ENCODE measurements around the gene BTNL9. TPM values are rescaled to one million over a fixed set of nuclear protein-coding genes. Genes with fewer than 3 reads are reported as not detected.
"Not testable (repeated sequence)": the region's sequence is repeated elsewhere in the genome, so short reads cannot be mapped to it uniquely, and the experiment has no call there.

Gene BTNL9
- total RNA-seq, 1 donor from 2014 or later = 0.24 TPM

DNA sequence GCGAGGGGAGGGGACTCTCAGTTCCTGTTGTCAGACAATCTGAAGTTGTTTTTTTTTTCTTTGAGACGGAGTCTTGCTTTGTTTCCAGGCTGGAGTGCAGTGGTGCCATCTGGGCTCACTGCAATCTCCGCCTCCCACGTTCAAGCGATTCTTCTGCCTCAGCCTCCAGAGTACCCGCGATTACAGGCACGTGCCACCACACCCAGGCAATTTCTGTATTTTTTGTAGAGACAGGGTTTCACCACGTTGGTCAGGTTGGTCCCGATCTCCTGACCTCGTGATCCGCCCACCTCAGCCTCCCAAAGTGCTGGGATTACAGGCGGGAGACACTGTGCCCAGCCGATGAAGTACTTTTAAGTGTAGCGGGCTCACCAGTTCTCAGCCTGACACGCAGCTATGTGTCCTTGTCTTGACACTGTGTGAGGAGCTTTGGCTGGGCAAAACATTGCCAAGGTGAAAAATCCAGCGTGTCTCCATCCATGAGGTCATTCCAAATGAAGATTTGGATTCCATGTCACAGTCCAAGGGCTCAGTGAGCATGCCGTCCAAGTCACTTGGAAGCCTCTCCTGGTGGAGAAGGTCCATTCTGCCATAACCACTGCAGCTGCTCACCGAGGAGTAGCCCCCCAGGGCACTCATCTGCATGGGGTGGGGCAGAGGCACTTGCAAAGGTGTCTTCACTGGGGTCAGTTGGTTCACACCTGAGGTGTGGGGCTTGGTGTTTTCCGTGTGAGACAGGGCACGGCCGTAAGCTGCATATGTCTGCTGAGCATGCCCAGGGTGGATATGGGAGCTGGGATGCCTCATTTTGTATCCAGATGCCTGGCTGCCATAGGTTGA lies 58.9 kb downstream of the BTNL9 start:
- H3K4me3 Mint-ChIP-seq = peak overlapping the region; percentile 78

DNA sequence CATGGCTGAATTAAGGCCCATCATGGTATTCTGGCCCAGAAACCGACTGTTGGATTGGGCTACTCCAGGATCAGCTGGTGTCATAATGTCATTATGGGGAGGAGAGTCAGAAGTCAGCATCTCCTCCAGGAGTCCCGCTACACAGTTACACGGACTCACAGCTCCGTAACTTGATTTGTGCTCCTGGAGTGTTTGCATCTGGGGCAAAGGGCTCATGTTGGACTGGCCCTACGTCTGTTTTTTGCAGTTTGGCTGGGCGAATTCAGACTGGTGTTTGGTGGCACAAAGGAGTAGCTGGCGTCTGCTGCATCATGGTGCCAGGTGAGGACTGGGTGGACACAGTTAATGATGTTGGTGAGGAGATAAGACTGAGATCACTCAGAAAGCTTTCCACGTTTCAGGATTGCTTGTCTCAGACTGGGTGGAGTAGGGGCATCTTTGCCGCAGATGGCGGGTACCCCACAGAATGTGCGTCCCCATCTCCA lies 59.6 kb downstream of the BTNL9 start:
- H3K9ac ChIP-seq = no peak overlapping the region
- no peak for TF ChIP-seq EZH2phosphoT487 (IDR thresholded peaks at IDR 0.05)
- TF ChIP-seq EZH2 (IDR thresholded peaks at IDR 0.05) = no peak
- TF ChIP-seq, protein P1, sequence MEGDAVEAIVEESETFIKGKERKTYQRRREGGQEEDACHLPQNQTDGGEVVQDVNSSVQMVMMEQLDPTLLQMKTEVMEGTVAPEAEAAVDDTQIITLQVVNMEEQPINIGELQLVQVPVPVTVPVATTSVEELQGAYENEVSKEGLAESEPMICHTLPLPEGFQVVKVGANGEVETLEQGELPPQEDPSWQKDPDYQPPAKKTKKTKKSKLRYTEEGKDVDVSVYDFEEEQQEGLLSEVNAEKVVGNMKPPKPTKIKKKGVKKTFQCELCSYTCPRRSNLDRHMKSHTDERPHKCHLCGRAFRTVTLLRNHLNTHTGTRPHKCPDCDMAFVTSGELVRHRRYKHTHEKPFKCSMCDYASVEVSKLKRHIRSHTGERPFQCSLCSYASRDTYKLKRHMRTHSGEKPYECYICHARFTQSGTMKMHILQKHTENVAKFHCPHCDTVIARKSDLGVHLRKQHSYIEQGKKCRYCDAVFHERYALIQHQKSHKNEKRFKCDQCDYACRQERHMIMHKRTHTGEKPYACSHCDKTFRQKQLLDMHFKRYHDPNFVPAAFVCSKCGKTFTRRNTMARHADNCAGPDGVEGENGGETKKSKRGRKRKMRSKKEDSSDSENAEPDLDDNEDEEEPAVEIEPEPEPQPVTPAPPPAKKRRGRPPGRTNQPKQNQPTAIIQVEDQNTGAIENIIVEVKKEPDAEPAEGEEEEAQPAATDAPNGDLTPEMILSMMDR (IDR thresholded peaks at IDR 0.05) = no peak
- no peaks in the 10 kb centered on the region for H3K36me3 Mint-ChIP-seq
- peaks cover 24% of the 10 kb centered on the region for H3F3A ChIP-seq (ENCODE audit: low read depth)
- DNase-seq (ENCODE audit: low spot score) = no peak
- H3K4me1 Mint-ChIP-seq = peaks cover 13% of the 10 kb centered on the region
- H3K9me3 Mint-ChIP-seq = peaks cover 2% of the 10 kb centered on the region
- H3K9me3 ChIP-seq (ENCODE audit: low read depth) = no peaks in the 10 kb centered on the region
- peaks cover 32% of the 10 kb centered on the region for H3K27me3 Mint-ChIP-seq (ENCODE audit: insufficient read depth, low read depth)
- H4K20me1 ChIP-seq (ENCODE audit: low read depth) = peaks cover 8% of the 10 kb centered on the region
- peaks cover 40% of the 10 kb centered on the region for H3K27me3 ChIP-seq
- H3K4me3 ChIP-seq = no peak overlapping the region
- no peak overlapping the region for H3K27ac Mint-ChIP-seq
- H3K79me2 ChIP-seq (ENCODE audit: low read depth) = no peaks in the 10 kb centered on the region
- no peak overlapping the region for H2AFZ ChIP-seq (replicated peaks)
- no peak overlapping the region for H3K27ac ChIP-seq
- H3K36me3 ChIP-seq = no peaks in the 10 kb centered on the region
- no peaks in the 10 kb centered on the region for H3K4me1 ChIP-seq
- no peak overlapping the region for H3K4me2 ChIP-seq
- H3K4me3 Mint-ChIP-seq = peak overlapping the region; percentile 78

More for the DNA sequence above, 58.9 kb downstream of the BTNL9 start:
- Histone ChIP-seq H3K27ac (no peak overlapping the region), H3K27me3 (peaks cover 33% of the 10 kb centered on the region), H3K4me3 (no peak overlapping the region), H4K20me1 (ENCODE audit: low read depth) (peaks cover 8% of the 10 kb centered on the region), H2AFZ (replicated peaks) (no peak overlapping the region), H3K9me3 (ENCODE audit: low read depth) (no peaks in the 10 kb centered on the region), H3K36me3 (no peaks in the 10 kb centered on the region), H3K4me2 (no peak overlapping the region), H3K4me1 (no peaks in the 10 kb centered on the region), H3K9ac (no peak overlapping the region), H3F3A (ENCODE audit: low read depth) (peaks cover 19% of the 10 kb centered on the region), H3K79me2 (ENCODE audit: low read depth) (no peaks in the 10 kb centered on the region)
- no peaks in the 10 kb centered on the region for H3K9me3 Mint-ChIP-seq
- DNase-seq (ENCODE audit: low spot score) = no peak
- peaks cover 25% of the 10 kb centered on the region for H3K27me3 Mint-ChIP-seq (ENCODE audit: insufficient read depth, low read depth)
- H3K27ac Mint-ChIP-seq = no peak overlapping the region
- H3K36me3 Mint-ChIP-seq = no peaks in the 10 kb centered on the region
- H3K4me1 Mint-ChIP-seq = peaks cover 9% of the 10 kb centered on the region
- no peak for TF ChIP-seq EZH2 (IDR thresholded peaks at IDR 0.05)
- peak; percentile 9 for TF ChIP-seq EZH2phosphoT487 (IDR thresholded peaks at IDR 0.05)
- TF ChIP-seq, protein P1 (IDR thresholded peaks at IDR 0.05) = no peak

DNA sequence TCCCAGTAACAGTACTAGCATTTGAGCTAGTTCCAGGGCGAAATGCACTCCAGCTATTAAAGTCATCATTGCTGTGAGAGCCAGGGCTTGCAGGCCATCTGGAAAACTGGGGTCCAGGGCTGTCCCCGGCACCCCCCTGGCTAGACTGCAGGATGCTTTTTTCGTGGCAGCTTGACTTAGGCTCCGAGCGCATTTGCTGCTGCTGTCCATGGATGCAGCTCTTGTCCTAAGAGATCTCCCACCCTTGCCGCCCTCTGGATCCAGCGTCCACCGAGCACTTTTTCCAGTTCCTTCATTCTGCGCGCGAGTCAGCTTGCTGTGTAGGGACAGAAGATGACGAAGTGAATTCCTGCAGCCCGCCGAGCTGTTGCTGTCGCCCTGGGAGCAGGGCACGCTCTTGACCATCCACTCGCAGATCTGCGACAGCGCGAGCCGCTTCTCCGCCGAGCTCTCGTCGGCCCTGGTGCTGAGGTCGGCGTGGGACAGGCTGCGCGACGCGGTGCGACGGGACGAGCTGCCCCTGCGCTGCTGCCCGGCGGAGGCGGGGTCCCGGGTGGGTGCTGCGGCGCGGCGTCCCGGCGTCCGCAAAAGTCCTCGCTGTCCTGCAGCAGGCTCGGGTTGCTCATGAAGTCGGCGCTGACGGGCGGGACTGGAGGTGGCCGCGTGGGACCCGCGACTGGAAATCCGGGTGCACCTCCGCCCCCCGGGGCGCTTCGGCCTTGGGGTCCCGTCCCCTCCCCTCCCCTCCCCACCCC lies 60.2 kb downstream of the BTNL9 start:
- Histone ChIP-seq H3K36me3 (no peaks in the 10 kb centered on the region), H4K20me1 (ENCODE audit: low read depth) (peaks cover 8% of the 10 kb centered on the region), H3K27me3 (peaks cover 47% of the 10 kb centered on the region), H3K9me3 (ENCODE audit: low read depth) (no peaks in the 10 kb centered on the region), H3K4me1 (no peaks in the 10 kb centered on the region), H3K9ac (no peak overlapping the region), H3K27ac (no peak overlapping the region), H2AFZ (replicated peaks) (no peak overlapping the region), H3K4me3 (peak overlapping the region; percentile 35), H3K4me2 (peak overlapping the region; percentile 74), H3F3A (ENCODE audit: low read depth) (peaks cover 24% of the 10 kb centered on the region), H3K79me2 (ENCODE audit: low read depth) (no peaks in the 10 kb centered on the region)
- Mint-ChIP-seq H3K9me3 (peaks cover 2% of the 10 kb centered on the region), H3K4me1 (peaks cover 13% of the 10 kb centered on the region), H3K27ac (no peak overlapping the region), H3K27me3 (ENCODE audit: insufficient read depth, low read depth) (peaks cover 34% of the 10 kb centered on the region), H3K36me3 (no peaks in the 10 kb centered on the region), H3K4me3 (peak overlapping the region; percentile 78)
- DNase-seq (ENCODE audit: low spot score) = peak; percentile 60
- TF ChIP-seq EZH2phosphoT487 (IDR thresholded peaks at IDR 0.05) = no peak
- TF ChIP-seq EZH2 (IDR thresholded peaks at IDR 0.05) = peak; percentile 87

GRCh38 chr5:181101030-181101641 lies 61.1 kb downstream of the BTNL9 start:
- not testable (repeated sequence) for H3K4me1 ChIP-seq; H3K27ac Mint-ChIP-seq; H3K4me2 ChIP-seq; H3K36me3 ChIP-seq; H3K9me3 ChIP-seq (ENCODE audit: low read depth); H3K4me3 ChIP-seq; H2AFZ ChIP-seq (replicated peaks); H3K79me2 ChIP-seq (ENCODE audit: low read depth); H4K20me1 ChIP-seq (ENCODE audit: low read depth); H3K4me3 Mint-ChIP-seq; H3K36me3 Mint-ChIP-seq; H3K9ac ChIP-seq; DNase-seq (ENCODE audit: low spot score); H3K9me3 Mint-ChIP-seq; H3K27ac ChIP-seq
- peaks cover 13% of the 10 kb centered on the region for H3K4me1 Mint-ChIP-seq
- H3K27me3 Mint-ChIP-seq (ENCODE audit: insufficient read depth, low read depth) = peaks cover 38% of the 10 kb centered on the region
- peaks cover 24% of the 10 kb centered on the region for H3F3A ChIP-seq (ENCODE audit: low read depth)
- peaks cover 55% of the 10 kb centered on the region for H3K27me3 ChIP-seq

- not testable (repeated sequence) for H3K27ac Mint-ChIP-seq; DNase-seq (ENCODE audit: low spot score); H3K4me2 ChIP-seq; H3K36me3 Mint-ChIP-seq; H3K36me3 ChIP-seq; H3K9me3 Mint-ChIP-seq; H2AFZ ChIP-seq (replicated peaks); H3K9me3 ChIP-seq (ENCODE audit: low read depth); H3K4me1 ChIP-seq; H3K27ac ChIP-seq; H3K4me3 ChIP-seq; H4K20me1 ChIP-seq (ENCODE audit: low read depth); H3K4me3 Mint-ChIP-seq; H3K79me2 ChIP-seq (ENCODE audit: low read depth); H3K9ac ChIP-seq
- Histone ChIP-seq H3F3A (ENCODE audit: low read depth) (peaks cover 24% of the 10 kb centered on the region), H3K27me3 (peaks cover 65% of the 10 kb centered on the region)
- H3K27me3 Mint-ChIP-seq (ENCODE audit: insufficient read depth, low read depth) = peaks cover 44% of the 10 kb centered on the region
- H3K4me1 Mint-ChIP-seq = peaks cover 13% of the 10 kb centered on the region
Observed at GRCh38 chr5:181101930-181102674, 62.0 kb downstream of the BTNL9 start.
